ENCODE data around the gene XG.

DNA sequence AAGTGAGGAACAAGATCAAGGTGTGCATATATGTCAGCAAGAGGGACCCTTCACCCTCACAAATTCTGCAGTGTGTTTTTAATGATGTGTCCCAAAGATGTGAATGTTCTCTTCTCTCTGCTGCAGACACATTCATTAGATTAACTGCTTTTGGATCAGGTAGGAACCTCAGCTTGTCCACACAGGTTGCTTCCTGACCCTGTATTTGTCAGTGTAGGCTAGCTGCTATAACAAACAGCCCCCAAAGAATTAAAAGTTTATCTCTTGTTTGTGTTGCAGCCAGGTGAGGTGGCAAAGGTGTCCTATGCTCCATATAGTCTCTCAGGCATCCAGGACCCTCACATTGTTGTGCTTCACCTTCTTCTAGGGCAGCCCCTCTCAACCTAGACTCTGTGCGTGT lies 17.8 kb downstream of the XG start:
- TF ChIP-seq, protein P1, sequence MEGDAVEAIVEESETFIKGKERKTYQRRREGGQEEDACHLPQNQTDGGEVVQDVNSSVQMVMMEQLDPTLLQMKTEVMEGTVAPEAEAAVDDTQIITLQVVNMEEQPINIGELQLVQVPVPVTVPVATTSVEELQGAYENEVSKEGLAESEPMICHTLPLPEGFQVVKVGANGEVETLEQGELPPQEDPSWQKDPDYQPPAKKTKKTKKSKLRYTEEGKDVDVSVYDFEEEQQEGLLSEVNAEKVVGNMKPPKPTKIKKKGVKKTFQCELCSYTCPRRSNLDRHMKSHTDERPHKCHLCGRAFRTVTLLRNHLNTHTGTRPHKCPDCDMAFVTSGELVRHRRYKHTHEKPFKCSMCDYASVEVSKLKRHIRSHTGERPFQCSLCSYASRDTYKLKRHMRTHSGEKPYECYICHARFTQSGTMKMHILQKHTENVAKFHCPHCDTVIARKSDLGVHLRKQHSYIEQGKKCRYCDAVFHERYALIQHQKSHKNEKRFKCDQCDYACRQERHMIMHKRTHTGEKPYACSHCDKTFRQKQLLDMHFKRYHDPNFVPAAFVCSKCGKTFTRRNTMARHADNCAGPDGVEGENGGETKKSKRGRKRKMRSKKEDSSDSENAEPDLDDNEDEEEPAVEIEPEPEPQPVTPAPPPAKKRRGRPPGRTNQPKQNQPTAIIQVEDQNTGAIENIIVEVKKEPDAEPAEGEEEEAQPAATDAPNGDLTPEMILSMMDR (IDR thresholded peaks at IDR 0.05; ENCODE audit: extremely low read depth in 1 of 2, insufficient read depth in 1 of 2, low read depth in 1 of 2, low read length in 2 of 2): no peak
- TF ChIP-seq, protein P2, sequence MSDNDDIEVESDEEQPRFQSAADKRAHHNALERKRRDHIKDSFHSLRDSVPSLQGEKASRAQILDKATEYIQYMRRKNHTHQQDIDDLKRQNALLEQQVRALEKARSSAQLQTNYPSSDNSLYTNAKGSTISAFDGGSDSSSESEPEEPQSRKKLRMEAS (IDR thresholded peaks at IDR 0.05; ENCODE audit: insufficient read depth, insufficient read length): no peak
- TF ChIP-seq POLR2A (IDR thresholded peaks at IDR 0.05; ENCODE audit: low read depth, low read length) (no peak), EZH2 (IDR thresholded peaks at IDR 0.05; ENCODE audit: borderline replicate concordance, low read depth, low read length, severe bottlenecking) (no peak), POLR2AphosphoS5 (IDR thresholded peaks at IDR 0.05; ENCODE audit: insufficient read depth, low read depth, low read length) (no peak)
